EL (cell line): Measurements from ENCODE around the gene ACP1.

Source experiments
- DNase-seq: peaks from one replicate; pipeline ENCODE4 v3.0.0-alpha.2; 2016

The ACP1 gene

DNA sequence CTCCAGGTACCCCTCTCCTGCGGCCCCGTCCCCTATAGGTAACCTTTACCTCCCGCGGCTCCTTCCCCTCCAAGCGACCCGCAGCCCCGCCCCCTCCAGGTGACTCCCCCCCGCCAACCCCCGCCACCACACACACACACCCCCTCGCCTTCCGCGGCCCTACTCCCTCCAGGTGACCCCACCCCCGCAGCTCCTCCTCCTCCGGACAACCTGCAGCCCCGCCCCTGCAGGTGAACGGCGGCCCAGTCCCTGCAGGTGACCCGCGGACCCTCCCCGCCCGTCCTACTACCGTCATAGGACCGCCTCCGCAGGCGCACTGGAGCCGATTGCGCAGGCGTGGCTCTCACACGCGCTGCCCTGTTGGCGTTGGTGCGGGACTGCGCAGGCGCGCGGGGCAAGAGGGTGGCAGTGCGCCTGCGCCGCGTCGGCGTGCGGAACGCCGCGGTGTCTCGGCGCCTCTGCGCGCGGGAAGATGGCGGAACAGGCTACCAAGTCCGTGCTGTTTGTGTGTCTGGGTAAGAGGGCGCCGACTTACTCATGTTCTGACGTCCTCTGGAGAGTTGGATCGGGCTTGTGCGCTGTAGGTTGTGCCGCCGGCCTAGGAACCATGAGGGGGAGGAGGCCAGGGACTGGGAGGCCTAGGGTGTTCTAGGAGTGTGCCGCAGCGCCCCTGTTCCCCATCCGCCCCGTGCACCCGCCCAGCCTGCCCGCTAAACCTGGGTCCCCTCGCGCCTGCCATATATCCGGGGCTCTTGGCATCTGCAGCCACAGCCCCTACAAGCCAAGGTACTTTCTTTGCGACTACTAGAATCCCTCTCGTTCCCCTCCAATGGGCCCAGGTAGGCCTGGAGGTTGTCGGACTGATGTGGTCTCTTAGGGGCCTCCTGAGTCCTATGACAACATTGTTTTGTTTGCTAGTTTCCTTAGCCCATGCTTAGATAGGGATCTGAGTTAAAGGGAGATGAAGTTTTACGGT lies at the start of gene ACP1:
ACP1 (plus strand) TSS at position 455 of the 976 bp plus-strand sequence; CDS start at position 473, 18 bp downstream.
- DNase-seq: peak; percentile 90

DNA sequence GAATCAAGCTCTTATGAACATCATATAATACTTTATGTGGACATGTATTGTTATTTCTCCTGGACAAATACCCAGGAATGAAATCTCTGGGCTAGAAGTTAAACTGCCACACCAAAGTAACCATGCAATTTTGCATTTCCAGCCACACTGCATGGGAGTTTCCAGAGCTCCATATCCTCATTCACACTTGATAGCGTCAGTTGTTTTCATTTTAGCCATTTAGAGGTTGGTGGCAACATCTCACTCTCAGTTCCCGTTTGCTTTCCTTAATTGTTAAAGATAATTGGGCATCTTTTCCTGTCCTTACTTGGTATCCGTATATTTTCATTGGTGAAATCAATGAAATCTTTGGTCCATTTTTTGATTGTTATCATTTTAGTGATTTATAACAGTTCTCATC lies 48.7 kb upstream of the ACP1 start:
- DNase-seq: no peak

DNA sequence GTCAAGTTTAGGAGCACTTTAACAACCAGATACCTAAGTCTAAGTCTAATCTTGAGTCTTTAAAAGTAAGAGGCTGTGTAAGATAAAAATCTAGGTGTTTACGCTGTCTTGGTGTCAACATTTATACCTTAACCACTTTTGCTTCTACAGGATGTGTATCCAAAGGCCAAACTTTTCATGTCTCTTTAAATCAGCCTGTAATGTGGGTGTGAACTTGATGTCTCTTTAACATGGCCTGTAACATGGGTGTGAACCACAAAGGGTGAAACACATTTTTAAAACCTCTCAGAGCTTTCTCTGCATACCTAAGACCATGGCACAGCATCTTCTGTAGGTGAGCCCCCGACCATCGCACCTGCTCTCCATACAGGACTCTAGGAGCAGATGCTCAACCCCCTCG lies 41.3 kb upstream of the ACP1 start:
- no peak for DNase-seq

DNA sequence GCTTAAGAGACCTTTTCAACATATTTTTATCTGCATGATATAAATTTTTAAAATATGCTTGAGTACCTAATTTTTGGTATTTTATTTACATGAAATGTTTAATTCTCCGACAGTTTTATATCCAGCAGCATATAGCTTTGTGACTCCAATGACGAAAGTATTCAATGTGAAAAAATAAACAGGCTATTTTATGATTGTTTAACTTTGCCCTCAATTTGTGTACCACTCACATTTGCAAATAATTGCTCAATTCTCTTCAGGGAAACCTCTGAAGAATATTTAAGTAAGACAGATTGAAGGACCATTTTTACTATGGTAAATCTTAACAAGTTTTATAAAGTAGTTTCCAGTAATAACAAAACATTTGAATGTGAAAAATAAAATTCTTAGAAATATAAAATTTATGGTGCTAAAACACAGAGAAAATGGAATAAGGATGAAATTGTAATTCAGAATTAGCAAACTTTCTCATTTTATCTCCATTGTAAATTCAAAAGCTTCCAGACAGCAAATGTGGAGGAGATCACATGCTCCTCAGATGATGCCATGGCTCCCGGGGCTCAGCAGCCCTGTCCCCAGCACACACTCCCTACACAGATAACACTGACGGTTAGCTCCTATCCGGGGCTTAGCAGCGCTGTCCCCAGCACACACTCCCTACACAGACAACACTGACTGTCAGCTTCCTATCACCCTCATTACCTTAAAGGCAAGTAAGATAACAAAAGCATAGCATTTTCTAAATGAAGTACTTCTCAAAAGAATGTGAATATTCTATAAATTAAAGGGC lies 40.6 kb upstream of the ACP1 start:
- DNase-seq: no peak

DNA sequence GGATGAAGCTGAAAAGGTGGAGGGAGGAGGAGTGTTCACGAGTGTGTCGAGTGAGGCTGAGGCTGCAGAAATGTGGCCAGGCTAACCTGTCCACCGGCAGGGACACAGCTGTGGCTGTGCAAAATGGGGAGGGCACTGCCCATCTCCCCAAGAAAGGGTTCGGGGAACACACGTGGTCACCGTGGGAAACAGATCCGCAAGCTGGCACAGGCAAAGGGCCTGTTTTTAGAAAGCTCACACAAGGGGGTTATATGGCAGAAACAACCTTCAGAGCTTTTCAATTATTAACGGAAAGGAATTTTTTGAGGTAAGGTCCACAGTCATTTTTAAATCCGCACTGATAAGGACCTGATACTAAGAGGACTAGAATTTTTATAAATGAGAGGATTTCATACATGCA lies 36.6 kb upstream of the ACP1 start:
- DNase-seq: no peak

DNA sequence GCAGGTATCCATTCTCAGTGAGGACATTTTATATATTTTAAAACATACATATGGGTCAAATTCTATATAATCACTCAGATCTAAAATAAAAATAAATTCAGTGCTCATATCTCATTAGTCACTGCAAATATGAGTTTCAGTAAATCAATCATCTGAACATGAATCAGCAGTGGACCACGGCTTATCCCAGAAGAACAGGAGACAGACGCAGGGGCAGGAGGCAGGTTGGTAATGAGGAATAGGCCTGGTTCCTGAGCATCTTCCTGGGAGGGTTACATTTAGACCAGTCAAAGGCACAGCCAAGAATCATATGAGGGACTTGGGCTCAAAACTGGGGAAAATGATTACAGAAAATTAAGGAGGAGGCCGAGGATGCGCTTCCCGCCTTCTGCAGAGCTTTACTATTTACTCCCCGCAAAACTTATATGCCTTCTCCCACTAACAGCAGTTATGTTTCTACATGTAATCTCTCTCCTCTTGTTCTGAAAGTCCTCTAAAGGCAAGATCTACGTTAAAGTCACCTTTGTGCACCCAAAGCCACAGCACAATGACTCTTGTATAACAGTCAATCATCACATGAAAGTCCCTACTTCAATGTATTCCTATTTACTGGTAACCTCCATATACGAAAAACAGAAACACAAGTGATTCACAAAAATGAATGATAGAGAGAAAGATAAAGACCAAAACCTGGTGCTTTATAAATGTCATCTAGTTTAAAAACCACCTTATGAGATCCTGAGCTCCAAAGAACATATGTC lies 36.0 kb upstream of the ACP1 start:
- DNase-seq: no peak

DNA sequence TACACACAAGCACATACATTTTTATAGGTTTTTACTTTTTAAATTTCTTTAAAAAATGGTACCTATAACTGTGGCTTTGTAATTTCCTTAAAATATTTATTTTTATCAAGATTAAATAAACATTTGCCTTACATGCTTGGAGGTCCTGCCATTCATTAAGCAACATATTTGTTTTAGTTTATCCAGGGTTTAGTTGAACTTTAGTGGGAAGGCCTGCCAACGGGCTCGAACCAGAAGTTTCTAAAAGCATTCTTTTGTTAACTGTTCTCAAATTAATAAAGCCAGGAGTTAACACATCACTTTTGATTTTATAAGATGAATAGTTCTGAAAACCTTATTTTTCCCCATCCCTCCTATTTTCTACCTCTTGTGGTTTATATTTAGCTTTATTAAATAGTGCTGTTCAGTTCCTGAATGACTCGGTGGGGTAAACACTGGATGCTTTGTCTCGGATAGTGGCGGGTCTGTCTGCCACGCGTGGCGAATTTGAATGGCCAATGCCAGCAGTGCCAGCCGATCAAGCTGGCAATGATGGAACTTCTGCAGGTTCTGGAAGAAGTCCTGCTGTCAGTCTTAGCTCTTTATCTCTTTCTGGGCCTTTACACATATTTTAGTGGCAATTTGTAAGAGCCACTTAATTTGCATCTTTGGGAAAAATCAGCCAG lies 33.1 kb upstream of the ACP1 start:
- no peak for DNase-seq

DNA sequence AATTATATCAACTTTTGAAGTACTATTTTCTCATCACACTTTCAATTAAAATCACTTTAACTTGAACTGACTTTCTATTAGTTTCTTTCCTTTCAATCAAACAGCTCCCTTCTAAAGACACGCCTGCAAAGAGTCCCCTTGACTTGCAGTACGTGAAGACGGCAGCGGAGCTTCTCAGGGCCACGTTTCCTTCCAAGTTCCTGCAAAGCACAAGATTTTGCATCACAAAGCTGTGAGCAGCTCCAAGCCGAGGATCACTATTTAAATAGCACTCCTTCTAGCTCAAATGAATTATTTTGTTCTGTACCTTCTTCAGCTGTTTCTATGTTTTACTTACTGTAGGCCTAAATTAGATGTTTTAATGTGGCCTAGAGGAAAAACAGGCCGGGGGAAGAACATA lies 31.7 kb upstream of the ACP1 start:
- DNase-seq: no peak

DNA sequence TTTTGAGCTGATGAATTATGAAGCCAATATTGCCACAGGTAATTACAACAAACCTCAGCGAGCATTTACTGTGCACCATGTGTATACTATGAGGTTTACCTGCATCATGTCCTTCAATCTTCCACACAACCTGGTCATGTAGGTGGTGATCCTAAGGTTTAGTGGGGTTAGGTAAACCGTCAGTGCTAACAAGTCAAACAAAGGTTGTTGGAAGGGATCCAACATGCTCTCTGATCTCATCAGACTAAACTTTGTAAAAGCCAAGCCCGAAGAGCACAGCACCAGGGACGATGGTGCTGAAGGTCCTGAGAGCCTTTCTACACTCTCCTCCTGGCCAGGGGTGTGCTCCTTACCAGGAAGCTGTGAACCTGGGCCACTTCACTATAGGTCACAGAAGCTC lies 30.3 kb upstream of the ACP1 start:
- no peak for DNase-seq

DNA sequence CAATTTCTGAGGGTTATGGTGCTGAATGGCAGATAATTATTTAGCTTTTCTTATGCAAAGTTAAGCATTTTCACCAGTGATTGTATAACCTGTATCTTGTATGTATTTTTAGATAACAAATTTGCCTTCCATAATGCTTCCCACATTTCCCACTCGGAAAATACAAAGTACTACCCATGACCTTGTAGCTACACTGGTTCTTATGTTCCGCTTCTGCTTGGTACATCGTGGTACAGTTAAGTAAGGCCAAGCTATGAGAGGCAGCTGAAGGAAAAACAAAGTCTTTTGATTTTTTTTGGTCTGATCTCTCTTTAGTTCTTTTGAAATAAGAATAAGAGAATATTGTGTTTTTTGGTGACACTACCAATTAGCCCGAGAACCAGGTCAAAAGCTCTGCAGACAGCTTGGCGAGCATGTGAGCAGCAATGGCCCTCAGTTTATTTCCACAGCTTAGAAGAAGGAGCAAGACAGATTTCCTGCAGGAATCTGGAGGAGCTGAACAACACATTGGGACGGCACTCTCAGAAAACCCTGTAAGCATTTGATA lies 27.7 kb upstream of the ACP1 start:
- DNase-seq: no peak

DNA sequence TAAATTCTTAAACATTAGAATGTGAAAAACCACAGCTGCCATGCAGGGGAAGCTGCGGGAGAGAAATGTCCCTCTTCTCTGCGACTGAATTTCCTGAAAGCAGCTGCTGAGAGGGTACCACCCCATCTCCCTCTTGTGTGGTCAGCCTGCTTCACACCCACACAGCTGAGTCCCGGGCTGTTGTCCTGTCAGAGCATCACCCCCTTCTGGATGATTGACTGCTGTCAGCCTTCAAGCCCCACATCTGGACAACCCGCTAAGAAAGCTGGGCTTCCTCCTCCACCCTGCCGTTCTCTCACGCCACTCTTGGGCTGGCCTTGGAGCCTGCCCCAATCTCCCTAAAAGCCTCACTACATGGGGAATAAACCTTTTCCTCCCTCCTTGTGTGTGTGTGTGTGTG lies 26.9 kb upstream of the ACP1 start:
- DNase-seq: no peak

DNA sequence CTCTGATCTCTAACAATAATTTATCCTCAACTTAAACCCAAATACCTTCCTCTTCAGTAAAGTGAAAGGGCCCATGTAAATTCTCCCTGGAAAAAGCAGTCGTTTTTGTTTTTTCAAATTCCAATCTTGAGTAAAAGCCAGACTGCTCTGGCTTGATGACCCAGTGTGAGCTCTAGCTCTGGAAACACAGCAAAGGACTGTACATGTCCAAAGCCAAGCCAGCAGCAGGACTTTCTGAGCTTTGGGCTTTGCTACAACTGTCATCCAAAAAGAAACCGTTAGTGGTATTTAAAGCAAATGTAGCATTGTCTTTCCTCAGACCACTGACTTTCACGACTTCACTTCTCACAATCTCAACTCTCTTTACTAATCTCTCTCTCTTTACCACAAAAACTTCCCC lies 26.3 kb upstream of the ACP1 start:
- no peak for DNase-seq

DNA sequence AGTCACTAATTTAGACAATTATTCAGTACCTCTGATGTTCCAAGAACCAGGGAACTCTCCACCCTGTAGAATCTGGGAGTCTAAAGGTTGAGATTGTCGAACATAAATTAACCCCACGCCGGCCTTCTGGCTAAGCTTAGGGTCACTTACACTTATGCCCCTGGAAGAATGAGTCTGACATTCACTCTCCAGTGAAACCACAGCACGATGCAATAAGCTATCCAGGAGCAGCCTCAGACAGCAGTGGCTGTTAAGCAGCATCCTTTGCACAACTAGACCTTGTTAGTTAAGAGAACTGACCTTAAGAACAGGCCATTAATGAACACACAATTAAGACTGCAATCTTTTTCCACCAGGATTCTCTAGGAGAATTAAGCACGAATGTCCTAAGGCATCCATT lies 25.9 kb upstream of the ACP1 start:
- no peak for DNase-seq

DNA sequence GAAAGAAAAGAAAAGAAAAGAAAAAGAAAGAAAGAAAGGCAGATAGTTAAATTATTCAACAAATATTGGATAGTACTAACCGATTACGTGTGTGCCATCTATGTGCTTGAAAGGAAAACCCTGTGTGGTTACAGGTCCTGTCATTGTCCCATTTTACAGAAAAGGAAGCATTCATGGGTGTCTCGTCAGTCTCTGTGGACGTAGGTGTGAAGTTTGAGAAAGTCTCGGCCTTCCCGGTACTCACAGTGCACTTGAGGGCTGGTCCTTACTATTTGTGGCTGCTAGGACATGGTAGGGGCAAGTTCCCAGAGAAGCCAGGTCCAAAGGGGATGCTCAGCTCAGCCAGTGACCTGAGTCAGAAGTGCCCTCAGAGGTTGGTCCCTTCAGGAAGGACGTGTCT lies 20.2 kb upstream of the ACP1 start:
- DNase-seq: no peak

DNA sequence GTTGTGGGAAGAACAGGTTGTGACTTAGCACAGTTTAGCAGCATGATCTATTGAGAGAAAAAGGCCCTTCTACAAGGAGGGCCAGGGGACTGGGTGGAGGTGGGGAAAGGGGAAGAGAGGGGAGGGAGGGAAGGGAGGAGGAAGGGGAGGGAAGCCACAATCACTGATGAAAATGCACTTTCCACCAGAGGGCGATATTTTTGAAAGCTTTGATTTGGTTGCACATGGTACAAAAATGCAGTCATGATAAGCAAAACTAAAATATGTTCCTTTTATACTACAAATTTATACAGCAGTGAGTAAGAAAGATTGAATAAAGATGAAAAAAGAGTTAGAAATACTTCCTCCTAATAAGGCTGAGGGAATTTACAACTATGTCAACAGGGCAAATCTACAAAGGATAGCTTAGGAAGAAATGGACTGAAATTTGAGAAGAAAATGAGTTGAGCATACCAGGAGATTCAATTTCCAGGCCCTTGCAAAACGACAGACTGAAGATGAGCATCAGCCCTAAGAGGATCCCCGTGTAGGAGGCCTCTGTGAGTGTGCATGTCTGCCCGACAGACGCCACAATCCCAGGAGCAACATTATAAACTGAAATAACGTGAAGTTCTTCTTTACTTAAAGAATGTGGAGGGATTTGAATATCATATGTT lies 18.1 kb upstream of the ACP1 start:
- peak; percentile 60 for DNase-seq

DNA sequence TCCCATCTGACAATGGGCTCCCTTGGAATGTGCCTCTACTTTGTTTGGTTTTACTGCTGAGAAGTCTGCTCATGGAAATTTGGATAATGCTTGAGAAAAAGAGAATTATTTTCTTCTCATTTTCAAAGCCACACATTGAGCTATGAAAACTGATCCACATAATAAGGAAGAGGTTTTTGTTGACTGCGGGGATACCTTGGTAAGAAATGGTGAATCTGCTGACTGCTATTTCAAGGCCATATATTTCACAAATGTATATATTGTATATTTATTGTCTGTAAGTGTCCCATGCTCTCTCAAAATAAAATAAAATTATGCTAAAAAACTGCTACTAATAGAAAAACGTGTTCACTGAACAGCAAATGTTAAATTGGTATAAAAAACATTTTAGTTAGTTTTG lies 16.0 kb upstream of the ACP1 start:
- no peak for DNase-seq

DNA sequence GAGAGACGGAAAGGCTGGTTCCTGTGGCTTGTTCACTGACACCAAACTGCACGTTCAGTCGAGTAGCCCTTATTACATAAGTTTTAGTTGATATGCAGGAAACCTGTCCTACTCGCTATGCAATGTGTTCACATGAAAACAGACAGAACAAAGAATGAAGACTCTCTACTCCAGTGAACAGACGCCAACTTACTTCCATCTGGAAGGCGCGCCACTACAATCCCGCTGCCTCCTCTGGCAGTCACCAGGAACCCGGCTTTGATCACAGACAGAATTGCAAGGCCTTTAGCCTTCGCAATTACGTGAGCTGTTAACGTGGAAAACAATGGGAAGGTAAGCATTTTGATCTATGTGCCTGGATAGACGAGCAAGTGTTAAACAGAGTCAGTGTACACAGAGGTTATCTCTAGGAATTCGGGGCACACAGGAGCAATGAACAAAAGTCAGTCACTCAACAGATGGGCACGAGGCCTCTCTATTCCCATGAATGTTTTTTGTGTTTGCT lies 15.2 kb upstream of the ACP1 start:
- DNase-seq: no peak

DNA sequence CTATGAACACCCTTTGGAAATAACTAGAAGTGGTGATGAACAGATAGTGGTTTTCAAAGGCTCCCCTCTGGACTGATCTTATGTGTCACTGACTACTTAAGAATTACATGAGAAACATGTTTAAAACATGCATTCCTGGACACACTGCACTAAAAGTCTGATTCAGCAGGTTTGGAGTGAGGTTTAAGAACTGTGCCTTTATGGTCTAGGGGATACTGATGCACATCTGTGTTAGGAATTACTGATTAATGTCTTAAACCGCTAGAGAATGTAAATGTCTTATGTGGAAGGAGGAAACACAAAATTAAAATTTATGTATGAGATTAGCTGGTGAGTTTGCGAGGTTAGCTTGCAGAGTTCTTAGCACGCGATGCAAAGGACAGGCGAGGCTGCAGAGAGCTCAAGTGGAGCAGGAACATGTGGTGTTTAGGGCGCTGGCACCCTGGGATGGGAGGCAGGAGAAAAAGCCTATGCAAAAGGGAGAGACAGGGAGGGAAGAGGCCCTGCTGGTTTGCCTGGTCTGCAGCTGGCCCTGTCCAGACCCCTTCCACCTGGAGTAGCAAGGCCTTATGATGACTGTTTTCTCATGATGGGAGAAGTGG lies 12.6 kb upstream of the ACP1 start:
- DNase-seq: no peak

DNA sequence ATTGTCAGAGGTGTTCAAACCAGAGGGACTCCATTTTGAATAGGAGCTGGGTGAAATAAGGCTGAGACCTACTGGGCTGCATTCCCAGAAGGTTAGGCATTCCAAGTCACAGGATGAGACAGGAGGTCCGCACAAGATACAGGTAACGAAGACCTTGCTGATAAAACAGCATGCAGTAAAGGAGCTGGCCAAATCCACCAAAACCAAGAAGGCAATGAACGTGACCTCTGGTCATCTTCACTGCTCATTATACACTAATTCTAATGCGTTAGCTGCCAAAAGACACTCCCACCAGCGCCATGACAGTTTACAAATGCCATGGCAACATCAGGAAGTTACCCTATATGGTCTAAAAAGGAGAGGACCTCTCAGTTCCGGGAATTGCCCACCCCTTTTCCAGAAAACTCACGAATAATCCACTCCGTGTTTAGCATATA lies 11.5 kb upstream of the ACP1 start:
- no peak for DNase-seq

DNA sequence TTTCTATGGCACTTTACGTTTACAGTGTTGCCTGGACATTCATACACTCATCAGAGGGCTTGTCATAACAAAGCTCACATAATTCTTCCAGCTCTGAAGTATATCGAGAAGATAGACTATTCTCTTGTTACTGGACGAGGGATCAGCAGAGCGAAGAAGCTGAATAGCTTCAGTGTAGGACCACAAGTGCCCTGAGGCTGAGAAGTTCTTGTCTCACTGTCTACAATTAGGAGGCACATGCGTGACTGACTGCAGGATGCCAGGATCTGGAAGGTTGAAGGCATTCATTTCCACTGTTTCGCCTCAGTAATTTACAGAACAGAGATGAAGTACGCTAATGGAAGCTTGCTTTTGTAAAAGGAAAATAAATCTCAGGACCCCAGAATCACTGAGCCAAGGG lies 10.5 kb upstream of the ACP1 start:
- DNase-seq: no peak

DNA sequence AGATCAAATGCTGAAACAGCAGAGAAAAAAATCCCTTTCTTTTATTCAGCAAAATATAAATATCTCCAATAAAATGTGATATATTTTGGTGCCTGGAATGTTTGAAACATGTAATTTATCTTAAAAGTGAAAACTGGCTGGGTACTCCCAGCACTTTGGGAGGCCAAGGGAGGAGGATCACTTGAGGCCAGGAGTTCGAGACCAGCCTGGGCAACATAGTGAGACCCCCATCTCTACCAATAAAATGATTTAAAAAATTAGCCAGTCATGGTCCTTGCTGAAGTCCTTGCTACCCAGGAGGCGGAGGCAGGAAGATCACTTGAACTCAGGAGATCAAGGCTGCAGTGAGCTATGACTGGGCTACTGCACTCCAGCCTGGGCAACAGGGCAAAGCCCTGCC lies 9.6 kb upstream of the ACP1 start:
- no peak for DNase-seq
